Stimulated activated CD8-positive, alpha-beta memory T cell treated with anti-CD3 and anti-CD28 coated beads, Interleukin-15, amount 100 ng/mL, for 24 hours (primary cell): ENCODE data around the gene ADGRD1.

Experiments used
- DNase-seq: peaks from one replicate; pipeline ENCODE4 v3.0.0-alpha.2; 2020; ENCODE audit warnings: low read depth

ADGRD1 gene

DNA sequence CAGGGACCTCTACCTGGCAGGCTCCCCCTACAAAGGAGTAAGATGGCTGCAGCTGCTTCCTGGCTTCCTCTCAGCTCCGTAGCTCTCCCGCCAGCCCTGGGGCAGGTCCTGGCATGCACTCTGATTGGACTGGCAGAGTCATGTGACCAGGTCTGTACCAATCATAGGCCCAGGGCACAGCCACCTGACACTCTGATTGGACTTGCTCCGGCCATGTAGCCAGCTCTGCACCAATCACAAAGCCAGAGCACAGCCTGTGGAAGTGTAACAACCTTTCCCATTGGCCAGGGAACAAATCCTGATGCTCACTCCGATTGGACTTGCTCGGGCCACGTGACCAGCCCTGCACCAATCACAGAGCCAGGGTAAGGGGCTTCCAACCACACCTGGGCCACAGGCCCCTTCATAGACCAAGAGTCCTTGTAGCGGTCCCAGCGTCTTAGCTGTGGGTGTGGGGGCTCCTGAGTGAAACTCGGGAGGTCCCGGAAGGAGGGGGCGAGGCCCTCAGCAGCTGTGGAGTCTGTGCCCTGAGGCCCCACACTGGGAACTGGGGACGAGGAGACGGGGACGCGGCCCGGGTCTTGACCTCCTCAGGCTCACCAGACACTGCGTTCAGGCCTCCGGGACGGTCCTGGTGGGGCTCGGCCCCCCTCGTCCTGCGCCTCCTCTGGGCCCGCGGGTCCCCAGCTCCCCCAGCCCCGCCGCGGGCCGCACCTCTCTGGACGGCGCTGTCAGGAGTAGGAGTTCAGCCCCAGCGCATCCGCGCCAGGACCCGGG lies 210.6 kb downstream of the ADGRD1 start:
- no peak for DNase-seq

- DNase-seq = no peak
These were observed 213.0 kb downstream of the ADGRD1 start for GRCh38 chr12:131166717-131167116.

- no peak for DNase-seq
These were observed 213.6 kb downstream of the ADGRD1 start for GRCh38 chr12:131167334-131167733.

DNA sequence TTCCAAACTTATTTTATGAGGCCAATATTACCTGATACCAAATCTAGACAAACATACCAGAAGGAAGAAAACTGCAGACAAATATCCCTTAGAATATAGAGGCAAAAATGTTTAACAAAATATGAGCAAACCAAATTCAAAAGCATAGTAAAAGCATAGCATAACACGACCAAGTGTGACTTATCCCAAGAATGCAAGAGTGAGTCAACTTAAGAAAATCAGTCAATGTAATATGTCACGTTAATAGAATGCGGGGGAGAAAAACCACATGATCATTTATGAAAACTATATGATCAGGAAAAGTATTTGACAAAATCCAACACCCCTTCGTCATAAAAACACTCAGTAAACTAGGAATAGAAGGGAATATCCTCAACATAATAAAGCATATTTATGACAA lies 217.3 kb downstream of the ADGRD1 start:
- no peak for DNase-seq

DNA sequence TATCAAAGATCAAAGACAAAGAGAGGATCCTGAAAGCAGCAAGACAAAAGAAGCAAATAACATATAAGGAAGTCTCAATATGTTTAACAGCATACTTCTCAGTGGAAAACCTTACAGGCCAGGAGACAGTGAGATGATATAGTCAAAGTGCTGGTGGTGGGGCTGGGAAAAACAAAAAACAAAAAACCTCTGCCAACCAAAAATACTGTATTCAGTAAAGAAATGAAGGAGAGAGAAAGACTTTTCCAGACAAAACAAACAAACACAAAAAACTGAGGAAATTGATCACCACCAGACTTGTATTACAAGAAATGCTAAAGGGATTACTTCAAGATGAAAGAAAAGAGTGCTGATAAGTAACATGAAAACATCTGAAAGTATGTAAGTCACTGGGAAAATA lies 221.2 kb downstream of the ADGRD1 start:
- DNase-seq = no peak

GRCh38 chr12:131176266-131176665 lies 222.6 kb downstream of the ADGRD1 start:
- no peak for DNase-seq

DNA sequence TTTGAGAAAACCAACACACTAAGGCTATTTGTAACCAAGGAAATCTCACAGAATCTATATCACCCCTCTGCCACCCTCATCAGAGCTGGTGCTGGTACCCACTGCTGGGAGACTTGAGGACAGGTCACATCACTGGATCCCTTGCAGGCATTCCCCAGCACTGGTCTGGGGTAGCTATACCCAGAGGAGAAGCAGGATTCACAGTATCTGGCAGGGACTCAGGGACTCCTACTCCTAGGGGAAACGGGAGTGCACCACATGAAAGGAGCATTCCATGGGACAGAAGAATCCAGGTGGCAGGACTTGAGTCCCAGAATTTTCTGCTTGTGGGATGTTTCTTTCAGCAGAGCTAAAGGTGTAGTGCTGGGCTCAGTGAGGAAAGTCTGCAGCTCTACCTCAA lies 223.2 kb downstream of the ADGRD1 start:
- no peak for DNase-seq

DNA sequence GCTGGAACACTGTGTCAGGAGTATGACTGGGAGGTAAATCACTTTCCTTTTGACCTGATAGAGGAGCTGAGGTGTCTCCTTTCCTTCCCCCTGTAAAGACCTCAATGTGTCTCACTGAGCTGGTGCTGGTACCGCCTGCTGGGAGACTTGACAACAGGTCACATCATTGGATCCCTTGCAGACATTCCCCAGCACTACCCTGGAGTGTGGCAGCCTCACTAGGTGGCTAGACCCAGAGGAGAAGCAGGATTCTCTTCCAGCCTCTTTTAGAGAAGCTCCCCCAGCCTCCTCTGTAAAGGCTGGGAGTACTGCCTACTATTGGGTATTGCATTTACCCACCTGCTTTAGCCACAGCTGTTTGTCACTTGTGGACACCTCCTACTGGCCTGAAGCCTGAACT lies 223.9 kb downstream of the ADGRD1 start:
- no peak for DNase-seq

DNA sequence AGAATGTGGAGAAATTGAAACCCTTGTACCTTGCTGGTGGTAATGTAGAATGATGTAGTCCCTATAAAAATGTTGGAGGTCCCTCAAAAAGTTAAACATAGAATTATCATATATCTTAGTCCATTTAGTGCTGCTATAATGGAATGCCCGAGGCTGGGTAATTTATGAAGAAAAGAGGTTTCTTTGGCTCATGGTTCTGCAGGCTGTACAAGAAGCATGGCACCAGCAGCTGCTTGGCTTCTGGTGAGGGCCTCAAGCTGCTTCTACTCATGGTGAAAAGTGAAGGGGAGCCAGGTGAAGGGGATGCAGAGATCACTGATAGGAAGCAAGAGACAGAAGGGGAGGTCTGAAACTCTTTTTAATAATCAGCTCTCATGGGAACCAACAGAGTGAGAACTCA lies 233.9 kb downstream of the ADGRD1 start:
- no peak for DNase-seq

DNA sequence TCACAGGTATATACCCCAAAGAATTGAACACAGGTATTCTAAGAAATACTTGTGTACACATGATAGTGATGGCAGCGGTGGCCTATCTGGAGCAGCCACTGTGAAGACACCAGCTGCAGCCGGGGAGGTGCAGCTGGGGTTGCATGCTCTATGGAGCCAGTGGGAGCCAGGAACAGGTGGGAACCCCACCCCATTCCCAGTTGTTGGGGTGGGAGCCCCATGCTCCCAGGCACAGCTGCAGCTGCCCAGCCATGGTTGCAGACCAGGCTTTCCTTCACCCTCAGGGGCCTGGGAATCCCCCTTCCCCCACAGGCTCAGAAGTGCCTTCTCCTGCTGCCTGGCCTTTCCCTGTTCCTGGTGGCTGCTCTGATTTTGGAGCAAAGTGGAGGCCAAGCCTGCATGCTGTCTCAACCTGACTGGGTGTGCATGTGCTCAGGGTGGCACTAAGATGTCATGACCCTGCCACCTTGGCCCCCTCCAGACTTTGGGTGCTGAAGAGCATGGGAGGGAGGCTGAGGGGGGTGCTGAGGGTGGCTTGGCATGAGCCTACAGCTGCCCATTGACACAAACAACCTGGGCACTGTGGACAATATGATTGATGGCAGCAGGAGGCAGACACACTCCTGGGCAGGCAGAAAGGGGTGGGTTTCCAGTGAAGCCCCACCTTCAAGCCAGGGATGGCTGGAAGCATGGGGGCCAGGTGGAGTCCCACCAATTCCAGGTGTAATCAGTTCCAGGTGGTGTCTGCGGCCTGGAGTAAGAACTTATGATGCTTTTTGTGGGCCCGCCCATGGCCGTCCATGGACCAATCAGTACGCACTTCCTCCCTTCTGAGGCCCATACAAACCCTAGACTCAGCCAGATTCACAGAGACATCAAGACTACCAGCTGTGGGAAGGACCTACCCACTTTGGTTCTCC lies 234.7 kb downstream of the ADGRD1 start:
- DNase-seq = no peak

DNA sequence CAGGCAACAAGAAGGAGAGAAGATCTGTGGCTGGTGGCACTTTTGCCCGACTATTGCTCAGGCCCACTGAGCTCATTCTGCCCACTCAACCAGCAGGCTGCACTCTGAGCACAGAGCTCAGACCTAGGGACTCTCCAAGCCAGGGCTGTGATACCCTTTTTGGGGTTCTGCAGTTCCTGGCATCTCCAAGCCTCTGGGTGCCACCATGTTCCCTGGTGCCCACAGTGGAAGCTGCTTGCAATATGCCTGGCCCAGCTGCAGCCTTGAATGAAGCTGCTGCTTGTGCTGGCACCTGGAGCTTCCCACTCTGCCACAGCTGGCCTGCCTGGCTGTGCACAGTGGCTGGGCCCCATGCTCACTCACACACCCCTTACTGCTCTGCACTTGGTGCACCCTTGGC lies 236.1 kb downstream of the ADGRD1 start:
- no peak for DNase-seq

- no peak for DNase-seq
These were observed 237.3 kb downstream of the ADGRD1 start for GRCh38 chr12:131190965-131191364.
